Lower leg skin (tissue), 4 donors: ENCODE results near the gene RNF181. TPM values are rescaled to one million over a fixed set of nuclear protein-coding genes. Genes with fewer than 3 reads are reported as not detected.
A peak's percentile ranks its signal among the peaks of the same experiment; 100 is the strongest.

Experiments
- DNase-seq, 2 donors: peaks; one replicate each; pipeline ENCODE4 v3.0.0-alpha.2; 2019; ENCODE audit warnings: low spot score in 2 of 2
- H3K4me3 ChIP-seq: fragments of 200-600 bp; sonication (generic); 2 replicates; pipeline ENCODE4 v1.5.1; 2017; ENCODE audit warnings: mild to moderate bottlenecking, low read depth; ENCODE audit not compliant: poor library complexity, severe bottlenecking
- POLR2A ChIP-seq, 2 donors: fragments of 450-650 bp; IDR thresholded peaks; one replicate each; pipeline ENCODE4 v1.6.1; 2016 to 2017; ENCODE audit warnings: antibody characterized with exemption in 2 of 2, mild to moderate bottlenecking in 1 of 2, moderate library complexity in 1 of 2
- WGBS, 2 donors: methylation state at CpG; one replicate each; pipeline ENCODE4 v1.1.5; 2018; 5-methylcytosine and 5-hydroxymethylcytosine counted together
- intact Hi-C: fragments of 100-400 bp; cut with DNase I; formaldehyde crosslinking; loops from one replicate; pipeline ENCODE4 v1.15.0; 2023; ENCODE audit warnings: low total_unique reads
- total RNA-seq, 4 donors: library from RNA; depleted of rRNA; stranded (reverse); fragments of >200 nt; gene quantifications; one replicate each; pipeline ENCODE4 v1.1.0, GENCODE V29; 2016
- TF ChIP-seq, protein P1 (sequence below), 3 donors: fragments of 450-650 bp; IDR thresholded peaks; one replicate each; pipeline ENCODE4 v1.5.1; 2016; ENCODE audit warnings: antibody characterized with exemption in 3 of 3, mild to moderate bottlenecking in 3 of 3, moderate library complexity in 2 of 3

The RNF181 gene
- total RNA-seq, 4 donors from 2014 or later, result 63.1 to 114 (median 107) TPM

DNA sequence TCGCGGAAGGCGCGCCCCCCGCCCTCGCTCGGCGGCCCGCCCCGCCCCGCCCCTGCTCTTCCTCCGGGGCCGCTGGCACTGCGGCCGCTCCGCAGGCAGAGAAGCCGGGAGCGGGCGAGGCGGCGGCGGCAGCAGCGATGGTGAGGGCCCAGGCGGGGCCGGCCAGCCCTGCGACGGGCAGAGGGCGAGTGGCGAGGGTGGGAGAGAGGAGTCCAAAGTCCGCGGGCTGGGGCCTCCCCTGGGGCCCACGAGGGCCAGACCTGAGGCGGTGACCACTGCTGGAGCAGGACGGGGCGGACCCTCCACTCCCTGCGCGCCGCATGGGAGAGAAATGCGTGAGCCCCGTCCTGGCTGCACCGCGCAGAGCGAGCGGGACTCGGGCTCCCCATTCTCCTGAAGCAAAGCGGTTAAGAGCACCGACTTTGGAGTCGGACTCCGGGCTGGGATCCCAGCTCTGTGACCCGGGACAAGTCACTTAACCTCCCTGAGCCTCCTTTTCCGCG is 11.1 kb upstream of the RNF181 start, which contains the start of gene VAMP5:
VAMP5 (plus strand) TSS at position 78 of the 503 bp plus-strand sequence; CDS start at position 138, 60 bp downstream.
- TF ChIP-seq, protein P1, sequence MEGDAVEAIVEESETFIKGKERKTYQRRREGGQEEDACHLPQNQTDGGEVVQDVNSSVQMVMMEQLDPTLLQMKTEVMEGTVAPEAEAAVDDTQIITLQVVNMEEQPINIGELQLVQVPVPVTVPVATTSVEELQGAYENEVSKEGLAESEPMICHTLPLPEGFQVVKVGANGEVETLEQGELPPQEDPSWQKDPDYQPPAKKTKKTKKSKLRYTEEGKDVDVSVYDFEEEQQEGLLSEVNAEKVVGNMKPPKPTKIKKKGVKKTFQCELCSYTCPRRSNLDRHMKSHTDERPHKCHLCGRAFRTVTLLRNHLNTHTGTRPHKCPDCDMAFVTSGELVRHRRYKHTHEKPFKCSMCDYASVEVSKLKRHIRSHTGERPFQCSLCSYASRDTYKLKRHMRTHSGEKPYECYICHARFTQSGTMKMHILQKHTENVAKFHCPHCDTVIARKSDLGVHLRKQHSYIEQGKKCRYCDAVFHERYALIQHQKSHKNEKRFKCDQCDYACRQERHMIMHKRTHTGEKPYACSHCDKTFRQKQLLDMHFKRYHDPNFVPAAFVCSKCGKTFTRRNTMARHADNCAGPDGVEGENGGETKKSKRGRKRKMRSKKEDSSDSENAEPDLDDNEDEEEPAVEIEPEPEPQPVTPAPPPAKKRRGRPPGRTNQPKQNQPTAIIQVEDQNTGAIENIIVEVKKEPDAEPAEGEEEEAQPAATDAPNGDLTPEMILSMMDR (IDR thresholded peaks at IDR 0.05), result no peak
- no peak for TF ChIP-seq POLR2A (IDR thresholded peaks at IDR 0.05)
- no peak for DNase-seq
- WGBS, 2 donors, result 17 to 37% methylated on average over 5 to 28 of the region's 52 CpGs
- peak within 1 kb of the TSS; percentile 18 for H3K4me3 ChIP-seq
- intact Hi-C loops, result no loop called here

DNA sequence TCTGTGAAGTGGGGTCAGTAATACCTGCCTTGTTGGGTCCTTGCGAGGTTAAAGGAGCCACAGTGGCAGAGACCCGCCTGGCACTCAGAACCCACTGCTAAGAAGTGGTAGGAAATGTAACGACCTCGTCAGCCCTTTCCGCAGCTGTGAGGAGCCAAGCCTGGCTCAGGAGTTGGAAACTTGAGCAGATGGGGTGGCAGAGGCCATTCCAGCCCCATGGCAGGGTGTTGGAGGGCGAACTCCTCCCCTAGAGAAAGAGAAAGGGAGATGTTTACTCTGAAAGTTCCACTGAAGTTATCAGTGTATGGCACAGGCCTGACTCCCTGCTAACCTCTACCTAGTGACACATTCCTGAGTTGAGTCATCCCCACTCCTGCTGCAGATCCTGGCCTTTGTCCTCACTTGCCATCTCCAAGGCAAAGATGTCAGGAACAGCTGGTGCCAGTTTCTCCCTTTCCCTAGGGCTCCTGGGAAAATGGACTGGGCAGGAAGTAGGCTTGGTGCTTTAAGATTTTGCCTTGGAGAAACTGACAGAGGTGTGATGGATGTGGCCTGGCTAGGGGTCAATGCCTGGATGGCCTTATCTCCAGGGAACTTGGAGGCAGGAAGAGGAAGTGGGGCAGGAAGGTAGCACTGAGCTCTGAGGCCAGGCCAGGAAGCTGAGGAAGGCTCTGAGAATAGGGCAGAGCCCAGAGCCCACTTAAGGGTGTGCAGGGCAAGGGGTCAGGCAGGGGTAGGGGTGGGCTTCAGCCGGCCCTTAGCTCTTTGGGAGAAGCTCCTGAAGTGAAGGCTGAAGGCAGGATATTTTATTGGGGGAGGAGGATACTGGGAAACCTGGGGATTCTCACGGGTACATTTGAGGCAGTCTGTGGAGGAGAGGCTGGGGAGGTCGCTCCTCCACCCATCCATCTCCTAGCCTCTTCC is 10.4 kb upstream of the RNF181 start:
- TF ChIP-seq, protein P1 (IDR thresholded peaks at IDR 0.05), result no peak
- TF ChIP-seq POLR2A (IDR thresholded peaks at IDR 0.05), result no peak
- DNase-seq, result no peak
- WGBS, 2 donors, result 20 to 27% methylated on average over 9 of the region's 9 CpGs
- intact Hi-C loops, result no loop called here
- H3K4me3 ChIP-seq, result peak overlapping the region; percentile 18

DNA sequence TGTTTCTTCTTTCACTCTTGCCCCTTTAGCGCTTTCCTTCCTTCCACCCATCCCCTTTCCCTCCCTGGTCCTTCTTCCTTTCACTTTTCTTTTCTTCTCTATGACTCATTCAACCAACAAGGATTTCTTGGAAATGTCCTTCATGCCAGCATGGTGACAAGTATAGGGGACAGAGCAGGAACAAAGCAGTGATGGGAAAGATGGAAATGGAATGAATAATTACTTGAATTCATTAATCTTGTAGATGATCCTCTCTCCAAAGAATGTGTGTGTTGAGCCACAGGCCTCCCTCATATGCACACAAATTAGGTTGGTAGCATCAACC is 9.8 kb upstream of the RNF181 start:
- intact Hi-C loops, result no loop called here
- DNase-seq, result no peak
- no peak overlapping the region for H3K4me3 ChIP-seq
- no peak for TF ChIP-seq POLR2A (IDR thresholded peaks at IDR 0.05)
- TF ChIP-seq, protein P1 (IDR thresholded peaks at IDR 0.05), result no peak
- WGBS, 2 donors, result 31 to 62% methylated on average over 1 of the region's 1 CpG

DNA sequence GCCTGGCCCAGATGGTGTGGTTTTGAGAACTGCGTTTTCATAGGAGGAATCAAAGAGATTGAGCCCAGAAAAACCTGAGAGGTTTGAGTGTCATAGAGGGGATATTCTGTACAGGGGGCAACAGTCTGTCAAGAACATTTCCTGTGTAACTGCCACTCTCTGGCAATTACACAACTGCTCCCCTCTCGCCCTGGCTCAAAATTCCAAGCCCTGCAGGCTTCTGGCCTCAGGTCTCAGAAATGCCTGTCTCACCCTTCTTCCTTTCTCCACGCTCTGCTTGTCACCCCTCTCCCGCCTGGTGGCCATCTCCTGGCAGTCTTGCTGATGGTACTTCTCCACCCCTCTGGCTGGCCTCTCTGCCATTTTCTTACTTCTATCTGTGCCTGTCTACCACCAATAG is 7.3 kb upstream of the RNF181 start:
- TF ChIP-seq, protein P1 (IDR thresholded peaks at IDR 0.05), result no peak
- no peak for TF ChIP-seq POLR2A (IDR thresholded peaks at IDR 0.05)
- no peak overlapping the region for H3K4me3 ChIP-seq
- 71 to 83% methylated on average over 4 of the region's 4 CpGs for WGBS, 2 donors
- intact Hi-C loops, result no loop called here
- DNase-seq, result no peak

DNA sequence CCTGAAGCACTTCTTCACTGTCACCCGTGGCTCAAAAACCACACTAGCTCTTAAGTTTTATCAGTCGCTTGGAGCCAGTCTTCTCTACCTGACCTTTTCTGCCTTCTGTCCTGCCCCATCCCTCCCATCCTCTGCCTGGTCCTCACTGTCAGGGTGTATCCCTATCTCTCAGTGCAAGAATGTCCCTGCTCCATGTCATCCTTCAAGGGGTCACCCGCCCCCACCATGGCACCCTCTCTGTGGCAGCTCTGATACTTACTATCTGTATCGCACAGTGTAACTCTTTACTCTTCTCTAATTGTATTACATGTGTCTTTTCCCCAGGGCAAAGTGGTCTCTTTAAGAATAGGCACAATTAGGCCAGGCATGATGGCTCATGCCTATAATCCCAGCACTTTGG is 6.9 kb upstream of the RNF181 start:
- H3K4me3 ChIP-seq, result no peak overlapping the region
- no peak for DNase-seq
- intact Hi-C loops, result no loop called here
- WGBS, 2 donors, result 77 to 84% methylated on average over 4 of the region's 4 CpGs
- TF ChIP-seq, protein P1 (IDR thresholded peaks at IDR 0.05), result no peak
- no peak for TF ChIP-seq POLR2A (IDR thresholded peaks at IDR 0.05)
